Endothelial cell of umbilical vein (primary cell): ENCODE measurements around the gene ATG12. TPM values are rescaled to one million over a fixed set of nuclear protein-coding genes. Genes with fewer than 3 reads are reported as not detected.

Experiments
- BruUV-seq: library from RNA; stranded (reverse); fragments of 400-500 nt; replicated peaks from 2 replicates; lab custom pipeline; 2021; lab: Mats Ljungman, UMichigan
- CTCF ChIA-PET: fragments of 300-600, 350-600 bp; sonication (Branson Sonifier 250); formaldehyde crosslinking; loops from one replicate; lab custom pipeline; 2021; ENCODE audit warnings: antibody characterized with exemption, inconsistent platforms; lab: Charles Lee
- POLR2A ChIA-PET: fragments of 300-600, 350-600 bp; sonication (Branson Sonifier 250); formaldehyde crosslinking; loops from one replicate; lab custom pipeline; 2021; ENCODE audit warnings: antibody characterized with exemption, inconsistent platforms; lab: Charles Lee
- DNase-seq: peaks from one replicate; pipeline ENCODE4 v3.0.0-alpha.2; 2011; ENCODE audit warnings: low read depth, low spot score
- FAIRE-seq: peaks from 2 replicates; lab custom pipeline; 2011; peaks lifted over from hg19 to GRCh38; lab: Jason Lieb, UNC
- H2AFZ ChIP-seq: 2 replicates; pipeline ENCODE4 v1.6.0; 2012; ENCODE audit warnings: low read depth, low read length, control low read depth, inconsistent platforms
- H3K27ac ChIP-seq: 2 replicates; pipeline ENCODE4 v1.5.1; 2011; ENCODE audit warnings: low read depth, mild to moderate bottlenecking, control low read depth, low read length, moderate library complexity; ENCODE audit not compliant: insufficient read depth
- H3K27me3 ChIP-seq, 2 experiments: 2 replicates each; pipeline versions ENCODE4 v1.6.0 to v1.6.1; 2011; ENCODE audit warnings: low read length in 2 of 2, mixed read lengths in 1 of 2; ENCODE audit not compliant: control insufficient read depth in 2 of 2, insufficient read depth in 2 of 2
- H3K36me3 ChIP-seq, 2 experiments: 2 replicates in 1 of 2; 3 replicates in 1 of 2; pipeline ENCODE4 v1.5.1; 2011; ENCODE audit warnings: low read length in 2 of 2, mild to moderate bottlenecking in 1 of 2, moderate library complexity in 1 of 2; ENCODE audit not compliant: control insufficient read depth in 2 of 2, insufficient read depth in 2 of 2; ENCODE audit errors: extremely low read depth in 1 of 2
- H3K4me1 ChIP-seq: 3 replicates; pipeline ENCODE4 v1.5.1; 2011; ENCODE audit warnings: mild to moderate bottlenecking, low read length; ENCODE audit not compliant: control insufficient read depth, insufficient read depth; ENCODE audit errors: extremely low read depth
- H3K4me2 ChIP-seq: 2 replicates; pipeline ENCODE4 v1.6.1; 2011; ENCODE audit warnings: low read length, control low read depth, mixed read lengths; ENCODE audit not compliant: insufficient read depth
- H3K4me3 ChIP-seq, 3 experiments: fragments of 200-600 bp in 1 of 3; sonication (generic), shearing (Covaris generic) in 1 of 3; replicated peaks in 1 of 3; 2 replicates each; pipeline ENCODE4 v1.5.1; 2011 to 2016; ENCODE audit warnings: control low read depth in 3 of 3, low read length in 3 of 3, mild to moderate bottlenecking in 2 of 3, inconsistent platforms in 1 of 3, low read depth in 1 of 3, moderate library complexity in 1 of 3; ENCODE audit not compliant: insufficient read depth in 1 of 3
- H3K79me2 ChIP-seq: 2 replicates; pipeline ENCODE4 v1.6.0; 2012; ENCODE audit warnings: low read length, inconsistent platforms; ENCODE audit not compliant: control insufficient read depth, insufficient read depth
- H3K9ac ChIP-seq: replicated peaks from 2 replicates; pipeline ENCODE3; 2011; ENCODE audit warnings: low read length, control low read depth; ENCODE audit not compliant: insufficient read depth; ENCODE audit errors: extremely low read depth
- H3K9me1 ChIP-seq: replicated peaks from 3 replicates; pipeline ENCODE4 v1.6.0; 2011; ENCODE audit warnings: mild to moderate bottlenecking, low read length; ENCODE audit not compliant: control insufficient read depth, insufficient read depth; ENCODE audit errors: extremely low read depth
- H3K9me3 ChIP-seq: replicated peaks from 2 replicates; pipeline ENCODE4 v1.5.1; 2012; ENCODE audit warnings: low read length, inconsistent platforms; ENCODE audit not compliant: control insufficient read depth, insufficient read depth
- H4K20me1 ChIP-seq: replicated peaks from 2 replicates; pipeline ENCODE3; 2011; ENCODE audit warnings: mild to moderate bottlenecking, low read length; ENCODE audit not compliant: control insufficient read depth, insufficient read depth; ENCODE audit errors: extremely low read depth
- CTCF ChIP-seq, 2 donors: IDR thresholded peaks; 1 replicate in 1 of 2; 2 replicates in 1 of 2; pipeline ENCODE4 v1.5.1; 2011; ENCODE audit warnings: low read length in 2 of 2, mild to moderate bottlenecking in 2 of 2, moderate library complexity in 2 of 2, control low read depth in 1 of 2, inconsistent platforms in 1 of 2, low read depth in 1 of 2; ENCODE audit not compliant: insufficient read depth in 1 of 2; ENCODE audit errors: extremely low read depth in 1 of 2
- EZH2 ChIP-seq: IDR thresholded peaks from 2 replicates; pipeline ENCODE4 v1.6.1; 2012; ENCODE audit warnings: borderline replicate concordance, low read depth, mild to moderate bottlenecking, moderate library complexity, low read length, inconsistent platforms; ENCODE audit not compliant: severe bottlenecking
- FOS ChIP-seq: IDR thresholded peaks from 2 replicates; pipeline ENCODE4 v1.6.1; 2011; ENCODE audit warnings: mild to moderate bottlenecking, low read length, moderate library complexity, borderline replicate concordance; ENCODE audit not compliant: insufficient read depth
- GATA2 ChIP-seq: IDR thresholded peaks from 2 replicates; pipeline ENCODE4 v1.7.0; 2011; ENCODE audit warnings: low read depth, mild to moderate bottlenecking, moderate library complexity, mixed read lengths, low read length; ENCODE audit not compliant: insufficient read length, insufficient read depth
- JUN ChIP-seq: IDR thresholded peaks from 2 replicates; pipeline ENCODE4 v1.6.1; 2011; ENCODE audit warnings: borderline replicate concordance, low read depth; ENCODE audit not compliant: insufficient read length, insufficient read depth
- MYC ChIP-seq: IDR thresholded peaks from one replicate; pipeline ENCODE4 v1.6.1; 2011; ENCODE audit warnings: mild to moderate bottlenecking, low read depth, low read length
- POLR2A ChIP-seq: IDR thresholded peaks from 2 replicates; pipeline ENCODE4 v1.6.1; 2012; ENCODE audit warnings: low read depth, mild to moderate bottlenecking, control low read depth, low read length
- POLR2AphosphoS5 ChIP-seq: IDR thresholded peaks from 2 replicates; pipeline ENCODE4 v1.6.1; 2012; ENCODE audit warnings: low read depth, mild to moderate bottlenecking, control low read depth, low read length, moderate library complexity; ENCODE audit not compliant: insufficient read depth
- dilution Hi-C: fragments of 300-500 bp; cut with MboI; formaldehyde crosslinking; loops from one replicate; pipeline ENCODE4 v1.15.0; 2019; ENCODE audit warnings: low sequenced_read_pairs; ENCODE audit not compliant: extremely low pct_ligation_motif_present
- intact Hi-C: fragments of 100-400 bp; cut with micrococcal nuclease; formaldehyde crosslinking; loops from one replicate; pipeline ENCODE4 v1.10.0; 2022
- polyA plus RNA-seq, 4 experiments: library from polyadenylated mRNA; depleted of rRNA in 3 of 4; stranded (reverse) in 3 of 4; unstranded in 1 of 4; fragments of >200 nt; gene quantifications; 2 replicates each; pipeline versions ENCODE4 v1.2.1 to v1.2.3, GENCODE V29; 2011 to 2012; ENCODE audit warnings: missing spikeins in 1 of 4
- total RNA-seq: library from RNA; stranded (reverse); gene quantifications from 2 replicates; pipeline ENCODE4 v1.2.3, GENCODE V29; 2021
- TF ChIP-seq, protein P1 (sequence below): IDR thresholded peaks from 2 replicates; pipeline ENCODE4 v1.6.1; 2011; ENCODE audit not compliant: insufficient read depth, insufficient read length

Gene ATG12
- total and polyA plus RNA-seq, 2 donors (not counting 3 experiments of a cell fraction or from before 2014, with no cell fraction given): 27.5 to 62.0 TPM

GRCh38 chr5:115810761-115811160 lies 30.6 kb downstream of the ATG12 start:
- ChIA-PET CTCF (interaction anchor here (1.0 to 2.0 kb wide), 4 partner anchors 8 to 257 kb away, joined by 3 to 4 read pairs (median 4); no protein-coding TSS in a partner anchor), POLR2A (no interaction called here)
- TF ChIP-seq POLR2A (no peak), POLR2AphosphoS5 (no peak), GATA2 (peak; percentile 35), JUN (peak; percentile 23), CTCF (IDR thresholded peaks at IDR 0.05; ENCODE audit: extremely low read depth in 1 of 2, insufficient read depth in 1 of 2, low read depth in 1 of 2, low read length in 2 of 2) (no peak), EZH2 (no peak), MYC (no peak), FOS (peak; percentile 58)
- TF ChIP-seq, protein P1, sequence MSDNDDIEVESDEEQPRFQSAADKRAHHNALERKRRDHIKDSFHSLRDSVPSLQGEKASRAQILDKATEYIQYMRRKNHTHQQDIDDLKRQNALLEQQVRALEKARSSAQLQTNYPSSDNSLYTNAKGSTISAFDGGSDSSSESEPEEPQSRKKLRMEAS: no peak
- peaks cover 18 to 21% of the 10 kb centered on the region in 2 experiments for H3K27me3 ChIP-seq
- H2AFZ ChIP-seq: no peak overlapping the region
- H3K27ac ChIP-seq: no peak overlapping the region
- no TSS peak for BruUV-seq
- H3K79me2 ChIP-seq: no peaks in the 10 kb centered on the region
- H3K9me3 ChIP-seq: no peaks in the 10 kb centered on the region
- intact Hi-C loops (loop anchor here (1.0 kb wide), 1 partner anchor 31 kb away; the partner anchor contains the start of genes AP3S1 and ATG12), dilution Hi-C loops (no loop called here)
- H3K9me1 ChIP-seq: no peaks in the 10 kb centered on the region
- H3K36me3 ChIP-seq: no peaks in the 10 kb centered on the region
- DNase-seq: peak; percentile 20
- no peaks in the 10 kb centered on the region for H4K20me1 ChIP-seq
- H3K4me2 ChIP-seq: peak overlapping the region; percentile 74
- H3K9ac ChIP-seq: no peak overlapping the region
- no peak overlapping the region for H3K4me3 ChIP-seq
- FAIRE-seq: peak; percentile 75
- H3K4me1 ChIP-seq: peaks cover 22% of the 10 kb centered on the region
